Stimulated activated CD8-positive, alpha-beta memory T cell treated with anti-CD3 and anti-CD28 coated beads, Interleukin-7, amount 100 ng/mL, for 4 hours (primary cell): Measurements from ENCODE around the gene A3GALT2.

Experiments used
- DNase-seq, 2 donors: peaks; one replicate each; pipeline ENCODE4 v3.0.0-alpha.2; 2020; ENCODE audit warnings: low read depth in 2 of 2

Gene A3GALT2

GRCh38 chr1:33332357-33332789, 11.5 kb upstream of the A3GALT2 start:
- DNase-seq = no peak

- DNase-seq = no peak
Measured at GRCh38 chr1:33331444-33332356, 10.8 kb upstream of the A3GALT2 start.

- no peak for DNase-seq
Measured at GRCh38 chr1:33330906-33331305, 10.0 kb upstream of the A3GALT2 start.

GRCh38 chr1:33330361-33330890, 9.5 kb upstream of the A3GALT2 start:
- DNase-seq = no peak

- no peak for DNase-seq
Measured at GRCh38 chr1:33329600-33330305, 8.9 kb upstream of the A3GALT2 start.

GRCh38 chr1:33328817-33329216, 7.9 kb upstream of the A3GALT2 start:
- no peak for DNase-seq

GRCh38 chr1:33327587-33328325, 6.9 kb upstream of the A3GALT2 start:
- DNase-seq = no peak

GRCh38 chr1:33326785-33327184, 5.9 kb upstream of the A3GALT2 start:
- no peak for DNase-seq

- DNase-seq = no peak
Measured at GRCh38 chr1:33324677-33325575, 4.0 kb upstream of the A3GALT2 start.

GRCh38 chr1:33323663-33324477, 3.0 kb upstream of the A3GALT2 start:
- DNase-seq = no peak

- no peak for DNase-seq
Measured at GRCh38 chr1:33322870-33323585, 2.1 kb upstream of the A3GALT2 start.

GRCh38 chr1:33322109-33322508, 1.2 kb upstream of the A3GALT2 start:
- DNase-seq = no peak

- no peak for DNase-seq
Measured at GRCh38 chr1:33321178-33321577, 280 bp upstream of the A3GALT2 start.

GRCh38 chr1:33319949-33320618, 814 bp downstream of the A3GALT2 start:
- DNase-seq = no peak

GRCh38 chr1:33319186-33319948, 1.5 kb downstream of the A3GALT2 start:
- no peak for DNase-seq

GRCh38 chr1:33317946-33318345, 3.0 kb downstream of the A3GALT2 start:
- DNase-seq = no peak

- DNase-seq = no peak
Measured at GRCh38 chr1:33317354-33317753, 3.5 kb downstream of the A3GALT2 start.

- DNase-seq = no peak
Measured at GRCh38 chr1:33316601-33317000, 4.3 kb downstream of the A3GALT2 start.
